SK-N-SH (cell line): ENCODE results near the gene CDH22. TPM values are rescaled to one million over a fixed set of nuclear protein-coding genes. Genes with fewer than 3 reads are reported as not detected.
A peak's percentile ranks its signal among the peaks of the same experiment; 100 is the strongest.

Experiments used
- CTCF ChIA-PET: fragments of 300-600, 350-600 bp; formaldehyde crosslinking; extraction: SDS; loops from one replicate; lab custom pipeline; 2021; lab: Yijun Ruan, JAX
- POLR2A ChIA-PET: fragments of 350-600 bp; sonication (Branson Sonifier 250); formaldehyde crosslinking; extraction: SDS; loops from one replicate; lab custom pipeline; 2020; ENCODE audit warnings: antibody characterized with exemption, inconsistent platforms; lab: Yijun Ruan, JAX
- DNase-seq: peaks from one replicate; pipeline ENCODE4 v3.0.0; 2012
- H2AFZ ChIP-seq: fragments of 200-600 bp; sonication (generic); 2 replicates; pipeline ENCODE4 v1.8.1; 2016; ENCODE audit warnings: antibody characterized with exemption, mild to moderate bottlenecking, low read depth
- H3F3A ChIP-seq: fragments of 200-600 bp; sonication (generic); replicated peaks from 2 replicates; pipeline ENCODE3; 2016; ENCODE audit warnings: antibody characterized with exemption, mild to moderate bottlenecking; ENCODE audit not compliant: insufficient read depth
- H3K27ac ChIP-seq, 2 experiments: fragments of 200-500 bp in 1 of 2; fragments of 200-600 bp in 1 of 2; sonication (Bioruptor generic) in 1 of 2; sonication (generic), shearing (Covaris generic) in 1 of 2; 2 replicates each; pipeline versions ENCODE4 v1.5.1 to v1.6.1; 2014 to 2016; ENCODE audit warnings: low read depth in 2 of 2, inconsistent platforms in 1 of 2, low read length in 1 of 2, mild to moderate bottlenecking in 1 of 2, mixed read lengths in 1 of 2
- H3K27me3 ChIP-seq: fragments of 200-600 bp; sonication (generic), shearing (Covaris generic); 2 replicates; pipeline ENCODE4 v1.6.1; 2016; ENCODE audit warnings: mixed run types; ENCODE audit not compliant: insufficient read depth
- H3K36me3 ChIP-seq, 2 experiments: fragments of 200-500 bp in 1 of 2; fragments of 200-600 bp in 1 of 2; sonication (Bioruptor generic) in 1 of 2; sonication (generic) in 1 of 2; replicated peaks in 1 of 2; 2 replicates each; pipeline versions ENCODE3 to v1.5.1; 2014 to 2016; ENCODE audit warnings: low read length in 1 of 2, mild to moderate bottlenecking in 1 of 2; ENCODE audit not compliant: insufficient read depth in 2 of 2, control insufficient read depth in 1 of 2
- H3K4me1 ChIP-seq, 2 experiments: fragments of 200-500 bp in 1 of 2; fragments of 200-600 bp in 1 of 2; sonication (Bioruptor generic) in 1 of 2; sonication (generic), shearing (Covaris generic) in 1 of 2; 2 replicates each; pipeline versions ENCODE4 v1.5.1 to v1.6.1; 2014 to 2016; ENCODE audit warnings: low read depth in 1 of 2, low read length in 1 of 2, mixed run types in 1 of 2; ENCODE audit not compliant: insufficient read depth in 2 of 2, control insufficient read depth in 1 of 2
- H3K4me2 ChIP-seq: fragments of 200-600 bp; sonication (generic), shearing (Covaris generic); 2 replicates; pipeline ENCODE4 v1.6.1; 2017; ENCODE audit warnings: mixed run types
- H3K4me3 ChIP-seq, 2 experiments: fragments of 200-500 bp in 1 of 2; fragments of 200-600 bp in 1 of 2; sonication (Bioruptor generic) in 1 of 2; sonication (generic), shearing (Covaris generic) in 1 of 2; 2 replicates each; pipeline versions ENCODE4 v1.5.1 to v1.8.1; 2014 to 2016; ENCODE audit warnings: low read depth in 2 of 2, inconsistent platforms in 1 of 2, low read length in 1 of 2, mild to moderate bottlenecking in 1 of 2, mixed read lengths in 1 of 2, moderate library complexity in 1 of 2
- H3K79me2 ChIP-seq: fragments of 200-600 bp; sonication (generic); 2 replicates; pipeline ENCODE4 v1.8.1; 2017; ENCODE audit warnings: mild to moderate bottlenecking; ENCODE audit not compliant: insufficient read depth
- H3K9ac ChIP-seq: fragments of 200-600 bp; sonication (generic); 2 replicates; pipeline ENCODE4 v1.6.1; 2017; ENCODE audit warnings: mixed run types
- H3K9me2 ChIP-seq: fragments of 200-600 bp; sonication (generic); 2 replicates; pipeline ENCODE4 v1.6.1; 2017; ENCODE audit warnings: mixed run types
- H3K9me3 ChIP-seq: fragments of 200-600 bp; sonication (generic); 2 replicates; pipeline ENCODE4 v1.6.1; 2017; ENCODE audit warnings: mixed run types, mild to moderate bottlenecking, moderate library complexity
- H4K20me1 ChIP-seq: fragments of 200-600 bp; sonication (generic); 2 replicates; pipeline ENCODE4 v1.6.1; 2017; ENCODE audit warnings: mild to moderate bottlenecking, mixed run types; ENCODE audit not compliant: insufficient read depth
- CHD2 ChIP-seq: fragments of 150-350 bp; IDR thresholded peaks from 2 replicates; pipeline ENCODE4 v1.6.1; 2018; ENCODE audit warnings: low read length; ENCODE audit not compliant: partially characterized antibody
- EZH2phosphoT487 ChIP-seq: fragments of 200-600 bp; sonication (generic); IDR thresholded peaks from 2 replicates; pipeline ENCODE4 v1.6.1; 2017; ENCODE audit warnings: low read depth, mixed run types, mild to moderate bottlenecking, antibody characterized with exemption, moderate library complexity, borderline replicate concordance
- GABPA ChIP-seq: IDR thresholded peaks from 2 replicates; pipeline ENCODE4 v1.4.0; 2012; ENCODE audit warnings: low read depth, mild to moderate bottlenecking
- GATA2 ChIP-seq: sonication (generic); formaldehyde crosslinking; IDR thresholded peaks from 2 replicates; pipeline ENCODE4 v1.5.0; 2020; ENCODE audit warnings: mild to moderate bottlenecking, missing genetic modification reagents
- NRF1 ChIP-seq: IDR thresholded peaks from 2 replicates; pipeline ENCODE4 v1.6.1; 2012; ENCODE audit warnings: low read depth, mild to moderate bottlenecking, low read length
- PBX3 ChIP-seq: IDR thresholded peaks from 2 replicates; pipeline ENCODE4; 2012
- USF1 ChIP-seq: IDR thresholded peaks from 2 replicates; pipeline ENCODE4 v1.4.0; 2012; ENCODE audit warnings: low read depth, borderline replicate concordance
- USF2 ChIP-seq: fragments of 150-350 bp; IDR thresholded peaks from 2 replicates; pipeline ENCODE4 v1.6.1; 2017; ENCODE audit warnings: antibody characterized with exemption, low read length, low read depth, borderline replicate concordance
- ZBTB33 ChIP-seq: IDR thresholded peaks from 2 replicates; pipeline ENCODE4 v1.4.0; 2012; ENCODE audit warnings: low read depth, borderline replicate concordance
- WGBS: methylation state at CpG from one replicate; pipeline ENCODE4 v1.1.6; 2017; ENCODE audit warnings: low lambda C conversion rate; 5-methylcytosine and 5-hydroxymethylcytosine counted together
- polyA plus RNA-seq, 3 experiments: library from polyadenylated mRNA; depleted of rRNA; stranded (reverse); fragments of >200 nt; gene quantifications; 2 replicates each; pipeline ENCODE4 v1.2.3, GENCODE V29; 2012

Gene CDH22
- polyA plus RNA-seq, 1 of the 3 experiments (the other 2 are of a cell fraction) = not detected

- TF ChIP-seq PBX3 (no peak), CHD2 (no peak)
These were observed 7.0 kb upstream of the CDH22 start (continued) for GRCh38 chr20:46315311-46315710.

GRCh38 chr20:46312945-46313861 lies 4.9 kb upstream of the CDH22 start:
- POLR2A ChIA-PET = no interaction called here
- no peaks in the 10 kb centered on the region for H3K9me3 ChIP-seq
- DNase-seq = no peak
- no peaks in the 10 kb centered on the region for H3K79me2 ChIP-seq
- WGBS = 65% methylated on average over 12 of the region's 16 CpGs
- H3K36me3 ChIP-seq = no peaks in the 10 kb centered on the region
- H3K4me1 ChIP-seq = peaks cover 0 to 3% of the 10 kb centered on the region in 2 experiments; a peak in 1 of 4 replicates
- no peaks in the 10 kb centered on the region for H3K9me2 ChIP-seq
- TF ChIP-seq NRF1 = no peak
- no peak for TF ChIP-seq PBX3
- TF ChIP-seq, all 33 proteins: peak for 0
- H3K27me3 ChIP-seq = peaks cover 67% of the 10 kb centered on the region
- no peaks in the 10 kb centered on the region for H3F3A ChIP-seq
- no peak overlapping the region for H3K9ac ChIP-seq
- H3K4me2 ChIP-seq = no peak overlapping the region
- H3K4me3 ChIP-seq = peak overlapping the region in 1 of 2 experiments; percentile 24; a peak in 1 of 4 replicates
- CTCF ChIA-PET = interaction anchor here (0.6 to 5.0 kb wide), 16 partner anchors 10 to 185 kb away, joined by 3 to 59 read pairs (median 4); no protein-coding TSS in a partner anchor
- H4K20me1 ChIP-seq = no peaks in the 10 kb centered on the region
- no peak overlapping the region for H3K27ac ChIP-seq
- no peak overlapping the region for H2AFZ ChIP-seq

- H3K79me2 ChIP-seq = no peaks in the 10 kb centered on the region
- no peaks in the 10 kb centered on the region for H3K9me2 ChIP-seq
- peaks cover 72% of the 10 kb centered on the region for H3K27me3 ChIP-seq
- no peak overlapping the region for H2AFZ ChIP-seq
- ChIA-PET CTCF (interaction anchor here (0.6 to 5.0 kb wide), 17 partner anchors 9 to 199 kb away, joined by 3 to 59 read pairs (median 3); no protein-coding TSS in a partner anchor), POLR2A (no interaction called here)
- no peaks in the 10 kb centered on the region; a peak in 1 of 4 replicates for H3K4me1 ChIP-seq
- no peak overlapping the region for H3K9ac ChIP-seq
- no peaks in the 10 kb centered on the region for H3K36me3 ChIP-seq
- H3K27ac ChIP-seq = no peak overlapping the region
- WGBS = 3% methylated on average over 22 of the region's 47 CpGs
- no peaks in the 10 kb centered on the region for H3F3A ChIP-seq
- peak; percentile 87 for DNase-seq
- no peaks in the 10 kb centered on the region for H3K9me3 ChIP-seq
- H4K20me1 ChIP-seq = no peaks in the 10 kb centered on the region
- peak overlapping the region; percentile 59; the same call in 1 of the 2 replicates for H3K4me2 ChIP-seq
- H3K4me3 ChIP-seq = peak overlapping the region in 1 of 2 experiments; percentile 24; a peak in 2 of 4 replicates
- TF ChIP-seq EZH2phosphoT487 (no peak), GATA2 (CRISPR knock-in tag) (no peak), ZBTB33 (no peak), USF1 (no peak), USF2 (no peak), GABPA (no peak)
These were observed 4.0 kb upstream of the CDH22 start for GRCh38 chr20:46312075-46312944.
